HL-60 (cell line): ENCODE results near the gene ANO6.

Experiments
- GABPA ChIP-seq: IDR thresholded peaks from 2 replicates; pipeline ENCODE4 v1.6.1; 2012; ENCODE audit warnings: low read depth
- REST ChIP-seq: IDR thresholded peaks from 2 replicates; pipeline ENCODE4 v1.6.1; 2012; ENCODE audit warnings: low read depth; ENCODE audit not compliant: insufficient replicate concordance
- TF ChIP-seq, protein P1 (sequence below): IDR thresholded peaks from one replicate; pipeline ENCODE4 v1.5.1; 2011; ENCODE audit warnings: low read length, control low read depth, inconsistent platforms; ENCODE audit not compliant: insufficient read depth

GRCh38 chr12:45355730-45356129, 139.8 kb downstream of the ANO6 start:
- TF ChIP-seq, protein P1, sequence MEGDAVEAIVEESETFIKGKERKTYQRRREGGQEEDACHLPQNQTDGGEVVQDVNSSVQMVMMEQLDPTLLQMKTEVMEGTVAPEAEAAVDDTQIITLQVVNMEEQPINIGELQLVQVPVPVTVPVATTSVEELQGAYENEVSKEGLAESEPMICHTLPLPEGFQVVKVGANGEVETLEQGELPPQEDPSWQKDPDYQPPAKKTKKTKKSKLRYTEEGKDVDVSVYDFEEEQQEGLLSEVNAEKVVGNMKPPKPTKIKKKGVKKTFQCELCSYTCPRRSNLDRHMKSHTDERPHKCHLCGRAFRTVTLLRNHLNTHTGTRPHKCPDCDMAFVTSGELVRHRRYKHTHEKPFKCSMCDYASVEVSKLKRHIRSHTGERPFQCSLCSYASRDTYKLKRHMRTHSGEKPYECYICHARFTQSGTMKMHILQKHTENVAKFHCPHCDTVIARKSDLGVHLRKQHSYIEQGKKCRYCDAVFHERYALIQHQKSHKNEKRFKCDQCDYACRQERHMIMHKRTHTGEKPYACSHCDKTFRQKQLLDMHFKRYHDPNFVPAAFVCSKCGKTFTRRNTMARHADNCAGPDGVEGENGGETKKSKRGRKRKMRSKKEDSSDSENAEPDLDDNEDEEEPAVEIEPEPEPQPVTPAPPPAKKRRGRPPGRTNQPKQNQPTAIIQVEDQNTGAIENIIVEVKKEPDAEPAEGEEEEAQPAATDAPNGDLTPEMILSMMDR = no peak
- TF ChIP-seq GABPA (no peak), REST (no peak)
